ENCODE data around the gene SLIT3.

DNA sequence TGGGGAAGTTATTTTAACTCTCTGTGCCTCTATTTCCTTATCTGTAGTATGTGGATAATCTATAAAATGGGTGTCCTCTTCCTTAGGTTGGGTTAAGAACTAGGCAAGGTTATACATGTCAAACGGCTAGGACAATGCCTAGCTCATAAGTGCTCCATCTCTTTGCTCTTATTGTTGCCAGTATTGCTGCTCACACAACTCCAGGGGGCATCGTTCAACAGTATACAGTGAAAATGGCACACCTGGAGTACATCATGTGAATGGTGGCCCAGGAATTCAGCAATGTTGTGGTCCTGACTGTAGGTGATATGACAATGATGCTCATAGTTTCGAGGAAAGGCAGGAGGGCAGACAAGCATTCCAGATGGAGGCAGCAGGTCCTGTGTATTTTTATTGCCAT lies 30.1 kb downstream of the SLIT3 start:
- TF ChIP-seq, protein P1, sequence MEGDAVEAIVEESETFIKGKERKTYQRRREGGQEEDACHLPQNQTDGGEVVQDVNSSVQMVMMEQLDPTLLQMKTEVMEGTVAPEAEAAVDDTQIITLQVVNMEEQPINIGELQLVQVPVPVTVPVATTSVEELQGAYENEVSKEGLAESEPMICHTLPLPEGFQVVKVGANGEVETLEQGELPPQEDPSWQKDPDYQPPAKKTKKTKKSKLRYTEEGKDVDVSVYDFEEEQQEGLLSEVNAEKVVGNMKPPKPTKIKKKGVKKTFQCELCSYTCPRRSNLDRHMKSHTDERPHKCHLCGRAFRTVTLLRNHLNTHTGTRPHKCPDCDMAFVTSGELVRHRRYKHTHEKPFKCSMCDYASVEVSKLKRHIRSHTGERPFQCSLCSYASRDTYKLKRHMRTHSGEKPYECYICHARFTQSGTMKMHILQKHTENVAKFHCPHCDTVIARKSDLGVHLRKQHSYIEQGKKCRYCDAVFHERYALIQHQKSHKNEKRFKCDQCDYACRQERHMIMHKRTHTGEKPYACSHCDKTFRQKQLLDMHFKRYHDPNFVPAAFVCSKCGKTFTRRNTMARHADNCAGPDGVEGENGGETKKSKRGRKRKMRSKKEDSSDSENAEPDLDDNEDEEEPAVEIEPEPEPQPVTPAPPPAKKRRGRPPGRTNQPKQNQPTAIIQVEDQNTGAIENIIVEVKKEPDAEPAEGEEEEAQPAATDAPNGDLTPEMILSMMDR (IDR thresholded peaks at IDR 0.05) = no peak
- no peak for TF ChIP-seq EZH2 (IDR thresholded peaks at IDR 0.05)
- no peak for TF ChIP-seq EZH2phosphoT487 (IDR thresholded peaks at IDR 0.05)
